ENCODE results near the gene KLF12. TPM values are rescaled to one million over a fixed set of nuclear protein-coding genes. Genes with fewer than 3 reads are reported as not detected.

KLF12 gene
- total RNA-seq, 4 donors from 2014 or later = 2.3 to 57.7 (median 13.2) TPM

DNA sequence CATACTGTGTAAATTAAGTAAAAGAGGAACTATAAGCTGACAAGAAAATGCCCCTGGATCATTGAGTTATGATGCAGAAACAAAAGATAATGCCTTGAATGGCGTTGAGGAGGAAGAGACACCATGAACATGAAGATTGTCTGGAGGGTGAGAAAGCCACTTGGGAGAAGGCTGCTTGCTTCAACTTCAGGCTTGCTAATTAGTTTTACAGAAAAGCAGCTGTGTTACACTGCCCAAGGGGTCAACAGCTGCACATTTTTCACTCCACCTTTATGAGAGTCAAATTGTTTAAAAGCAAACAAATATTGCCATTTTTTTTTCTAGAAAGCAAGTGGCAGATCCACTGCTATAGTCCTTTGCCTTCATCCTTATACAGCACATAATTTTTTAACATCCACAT is 35.5 kb upstream of the KLF12 start:
- H3K4me1 ChIP-seq = no peaks in the 10 kb centered on the region
- TF ChIP-seq CTCF (IDR thresholded peaks at IDR 0.05) (no peak), POLR2A (IDR thresholded peaks at IDR 0.05) (no peak)
- no peaks in the 10 kb centered on the region for H3K27me3 ChIP-seq
- H3K9me3 ChIP-seq = no peaks in the 10 kb centered on the region
- no peak for DNase-seq
- intact Hi-C loops (cut with DNase I; ENCODE audit: low total_unique reads) = no loop called here
- no peak overlapping the region for H3K4me3 ChIP-seq
- H3K27ac ChIP-seq = no peak overlapping the region
- H3K36me3 ChIP-seq = no peaks in the 10 kb centered on the region

- DNase-seq = no peak
- H3K27me3 ChIP-seq = no peaks in the 10 kb centered on the region
- no peak overlapping the region for H3K27ac ChIP-seq
- H3K4me1 ChIP-seq = no peaks in the 10 kb centered on the region
- no peaks in the 10 kb centered on the region for H3K36me3 ChIP-seq
- intact Hi-C loops (cut with DNase I; ENCODE audit: low total_unique reads) = no loop called here
- no peaks in the 10 kb centered on the region for H3K9me3 ChIP-seq
- TF ChIP-seq CTCF (IDR thresholded peaks at IDR 0.05) (no peak), POLR2A (IDR thresholded peaks at IDR 0.05) (no peak)
- H3K4me3 ChIP-seq = no peak overlapping the region
Observed at GRCh38 chr13:74168263-74168675, 34.1 kb upstream of the KLF12 start.

DNA sequence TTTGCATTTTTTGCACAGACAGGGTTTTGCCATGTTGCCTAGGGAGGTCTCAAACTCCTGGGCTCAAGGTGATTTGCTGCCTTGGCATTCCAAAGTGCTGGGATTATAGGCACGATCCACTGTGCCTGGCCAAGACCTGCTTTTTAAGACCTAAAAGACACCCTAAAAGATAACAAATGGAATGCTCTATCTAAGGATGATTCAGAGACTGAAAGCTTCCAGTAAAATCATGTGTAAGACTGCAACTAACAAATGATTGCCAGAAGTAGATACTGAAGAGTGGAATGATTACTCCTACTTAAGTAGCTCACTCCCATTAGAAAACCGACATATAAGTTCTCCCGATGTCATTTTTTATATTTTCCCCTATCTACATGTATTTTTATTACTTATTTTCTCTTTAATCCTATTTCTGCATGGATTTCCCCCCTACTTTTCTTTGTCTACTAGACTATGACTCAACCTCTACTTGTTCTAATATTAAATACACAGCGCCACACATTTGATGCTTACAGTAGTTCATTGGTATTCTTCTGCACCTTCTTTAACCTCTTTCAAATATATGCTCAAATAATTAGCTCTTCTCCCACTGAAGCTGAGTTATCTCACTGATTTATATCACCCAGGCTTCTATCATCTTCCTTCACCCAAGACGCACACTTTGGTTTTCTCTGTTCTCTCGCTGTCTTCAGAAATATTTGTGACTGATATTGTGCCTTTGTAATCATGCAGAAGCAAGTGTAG is 32.2 kb upstream of the KLF12 start:
- DNase-seq = no peak

DNA sequence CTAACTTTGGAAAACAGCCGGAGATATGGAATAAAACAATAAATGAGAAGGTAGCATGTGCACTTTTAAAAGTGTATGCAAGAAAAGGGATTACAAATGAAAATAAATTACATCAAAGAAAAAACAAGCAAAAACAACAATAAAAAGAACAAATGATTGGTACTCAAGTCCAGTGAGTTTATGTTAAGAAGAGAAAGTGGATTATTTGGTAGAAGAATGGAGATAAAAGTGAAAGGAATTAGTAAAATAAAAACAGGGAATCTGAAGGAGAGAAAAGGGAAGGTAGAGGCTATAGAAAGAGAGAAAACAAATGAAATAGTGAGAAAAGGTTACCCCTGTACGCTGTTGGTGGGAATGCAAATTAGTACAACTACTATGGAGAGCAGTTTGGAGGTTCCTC is 28.6 kb upstream of the KLF12 start:
- Histone ChIP-seq H3K9me3 (no peaks in the 10 kb centered on the region), H3K27me3 (no peaks in the 10 kb centered on the region), H3K27ac (no peak overlapping the region), H3K4me1 (no peaks in the 10 kb centered on the region), H3K36me3 (no peaks in the 10 kb centered on the region), H3K4me3 (no peak overlapping the region)
- DNase-seq = no peak
- TF ChIP-seq CTCF (IDR thresholded peaks at IDR 0.05) (no peak), POLR2A (IDR thresholded peaks at IDR 0.05) (no peak)
- intact Hi-C loops (cut with DNase I; ENCODE audit: low total_unique reads) = no loop called here

More for the DNA sequence above, 32.2 kb upstream of the KLF12 start:
- Histone ChIP-seq H3K4me3 (no peak overlapping the region), H3K27ac (no peak overlapping the region), H3K9me3 (no peaks in the 10 kb centered on the region), H3K4me1 (no peaks in the 10 kb centered on the region), H3K27me3 (no peaks in the 10 kb centered on the region), H3K36me3 (no peaks in the 10 kb centered on the region)
- TF ChIP-seq POLR2A (IDR thresholded peaks at IDR 0.05) = no peak
- TF ChIP-seq CTCF (IDR thresholded peaks at IDR 0.05) = no peak
- intact Hi-C loops (cut with DNase I; ENCODE audit: low total_unique reads) = no loop called here

- TF ChIP-seq CTCF (IDR thresholded peaks at IDR 0.05) (no peak), POLR2A (IDR thresholded peaks at IDR 0.05) (no peak)
- Histone ChIP-seq H3K9me3 (no peaks in the 10 kb centered on the region), H3K27ac (no peak overlapping the region), H3K27me3 (no peaks in the 10 kb centered on the region), H3K4me1 (no peaks in the 10 kb centered on the region), H3K36me3 (no peaks in the 10 kb centered on the region), H3K4me3 (no peak overlapping the region)
- DNase-seq = no peak
- intact Hi-C loops (cut with DNase I; ENCODE audit: low total_unique reads) = no loop called here
Observed at GRCh38 chr13:74162135-74162534, 27.9 kb upstream of the KLF12 start.
